Activated T-cell treated with anti-CD3 and anti-CD28 coated beads, Interleukin-2, amount 50 U/mL, for 48 hours (primary cell): ENCODE data around the gene GPC5.
"Not testable (repeated sequence)": the region's sequence is repeated elsewhere in the genome, so short reads cannot be mapped to it uniquely, and the experiment has no call there.

Experiments used
- DNase-seq, 2 experiments: peaks; one replicate each; pipeline ENCODE4 v3.0.0-alpha.2; 2020

The GPC5 gene

DNA sequence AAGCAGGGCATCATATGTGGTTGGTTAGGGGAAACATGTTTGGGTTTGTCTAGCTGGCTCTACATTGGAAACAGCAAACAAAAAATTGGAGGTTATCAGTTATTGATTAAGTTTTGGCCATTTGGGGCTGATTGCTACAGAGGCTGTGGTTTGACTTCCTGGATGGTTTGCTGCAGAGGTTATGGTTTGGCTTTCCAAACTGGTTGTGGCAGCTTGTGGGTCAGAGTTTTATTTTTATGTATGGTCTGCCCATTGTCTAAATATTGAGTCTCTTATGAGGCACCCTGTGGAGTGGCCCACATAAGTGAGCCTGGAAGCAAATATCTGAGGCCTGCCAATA lies 261.6 kb downstream of the GPC5 start:
- no peak for DNase-seq

- no peak for DNase-seq
Observed at GRCh38 chr13:91661692-91662490, 263.5 kb downstream of the GPC5 start.

DNA sequence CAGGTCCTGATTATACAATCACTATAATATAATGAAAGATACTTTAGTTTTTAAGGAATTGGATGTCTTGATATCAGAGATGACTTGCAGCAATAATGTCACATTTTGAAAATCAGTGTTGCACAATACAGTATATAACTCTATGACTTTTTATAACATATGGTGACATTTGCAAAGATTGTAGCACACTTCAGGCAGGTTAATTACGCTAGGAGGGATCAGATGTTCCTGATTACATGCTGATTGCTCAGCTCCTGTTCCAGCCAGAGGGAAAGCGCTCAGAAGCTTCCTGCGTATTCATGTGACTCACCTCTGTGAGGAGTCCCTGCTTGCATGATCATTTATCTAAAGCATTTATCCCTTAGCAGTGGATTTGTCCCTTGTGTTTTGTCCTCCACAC lies 265.6 kb downstream of the GPC5 start:
- DNase-seq: no peak

DNA sequence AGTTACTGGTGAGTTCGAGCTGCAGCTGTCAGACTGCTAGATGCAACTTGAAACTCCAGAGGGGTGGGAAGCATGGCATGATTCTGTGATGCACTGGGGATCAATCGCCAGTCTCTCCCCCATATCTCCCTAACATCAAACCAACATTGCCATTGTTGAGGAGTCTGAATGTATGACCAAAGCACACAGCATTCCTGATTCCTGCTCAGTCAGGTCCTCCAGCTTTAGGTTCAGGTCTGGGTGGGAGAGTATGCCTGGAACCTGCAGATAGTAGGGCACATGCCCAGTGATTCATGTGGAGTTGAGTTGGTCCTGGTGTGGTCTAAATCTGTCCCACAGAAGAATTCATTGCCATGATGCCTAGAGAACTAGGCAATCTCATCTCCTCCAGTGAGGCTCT lies 269.1 kb downstream of the GPC5 start:
- no peak for DNase-seq

DNA sequence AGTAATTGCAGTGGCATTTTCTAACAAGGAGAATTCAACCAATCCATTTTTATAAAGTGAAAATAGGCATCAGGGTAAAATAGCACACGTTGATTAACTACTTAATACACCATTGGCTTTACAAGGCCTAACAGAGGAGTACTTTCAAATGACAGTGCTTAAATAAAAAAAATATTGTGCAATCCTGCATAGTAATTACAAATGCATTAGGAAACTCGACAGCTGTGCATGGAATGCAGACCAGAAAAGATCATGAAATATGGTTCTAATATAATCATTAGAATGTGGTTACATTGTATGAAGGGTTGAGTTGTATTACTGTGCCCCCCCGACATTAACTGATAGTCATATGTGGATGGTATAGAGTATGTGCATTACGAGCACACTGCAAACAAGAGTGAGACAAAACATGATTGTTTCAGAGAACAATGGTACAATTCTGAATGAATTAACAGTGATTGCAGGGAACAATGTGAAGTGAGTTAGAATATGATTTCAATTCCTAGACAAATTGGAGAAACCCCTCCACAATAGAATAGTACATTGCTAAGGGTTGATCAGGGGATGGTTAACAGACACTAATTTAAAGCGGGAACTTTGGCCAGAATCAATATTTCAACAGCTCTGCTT lies 270.6 kb downstream of the GPC5 start:
- no peak for DNase-seq

- DNase-seq: not testable (repeated sequence)
Observed at GRCh38 chr13:91674347-91674746, 275.9 kb downstream of the GPC5 start.

- DNase-seq: no peak
Observed at GRCh38 chr13:91684746-91685145, 286.3 kb downstream of the GPC5 start.

- no peak for DNase-seq
Observed at GRCh38 chr13:91690944-91691343, 292.5 kb downstream of the GPC5 start.

- DNase-seq: no peak
Observed at GRCh38 chr13:91693466-91693865, 295.0 kb downstream of the GPC5 start.

DNA sequence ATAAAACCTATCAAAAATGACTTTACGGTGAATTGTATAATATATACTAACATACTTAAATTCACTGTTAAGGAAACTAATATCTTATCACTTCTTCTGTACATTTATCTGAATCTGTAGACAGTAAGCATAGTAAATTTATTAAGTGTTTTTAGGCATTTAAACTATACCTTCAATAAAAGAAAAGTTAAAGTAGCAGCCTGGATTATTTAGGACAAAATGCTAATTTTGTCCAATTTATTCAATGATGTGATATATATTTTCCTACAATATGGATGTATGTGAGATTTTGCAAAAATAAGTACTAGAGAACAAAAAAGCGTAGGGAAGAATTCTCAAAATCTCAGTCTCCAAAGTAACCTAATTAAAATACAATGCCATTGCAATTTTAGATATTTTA lies 299.9 kb downstream of the GPC5 start:
- no peak for DNase-seq

GRCh38 chr13:91698767-91699166 lies 300.3 kb downstream of the GPC5 start:
- no peak for DNase-seq

GRCh38 chr13:91699863-91700262 lies 301.4 kb downstream of the GPC5 start:
- DNase-seq: no peak

- no peak for DNase-seq
Observed at GRCh38 chr13:91701975-91702374, 303.6 kb downstream of the GPC5 start.

DNA sequence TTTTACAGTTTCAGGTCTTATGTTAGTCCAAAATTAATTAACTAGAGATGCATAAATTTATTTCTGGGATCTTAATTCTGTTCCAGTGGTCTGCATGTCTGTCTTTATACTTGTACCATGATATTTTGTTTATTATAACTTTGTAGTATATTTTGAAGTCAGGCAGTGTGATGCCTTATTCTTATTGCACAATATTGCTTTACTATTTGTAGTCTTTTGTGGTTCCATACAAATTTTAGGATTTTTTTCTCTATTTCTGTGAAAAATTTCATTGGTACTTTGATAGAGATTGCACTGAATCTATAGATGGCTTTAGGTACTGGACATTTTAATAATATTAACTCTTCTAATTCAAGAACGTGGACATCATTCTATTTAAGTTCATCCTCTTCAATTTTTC lies 304.0 kb downstream of the GPC5 start:
- no peak for DNase-seq

GRCh38 chr13:91704398-91704797 lies 306.0 kb downstream of the GPC5 start:
- DNase-seq: no peak

GRCh38 chr13:91708558-91708957 lies 310.1 kb downstream of the GPC5 start:
- no peak for DNase-seq

- DNase-seq: no peak
Observed at GRCh38 chr13:91709180-91709579, 310.8 kb downstream of the GPC5 start.

DNA sequence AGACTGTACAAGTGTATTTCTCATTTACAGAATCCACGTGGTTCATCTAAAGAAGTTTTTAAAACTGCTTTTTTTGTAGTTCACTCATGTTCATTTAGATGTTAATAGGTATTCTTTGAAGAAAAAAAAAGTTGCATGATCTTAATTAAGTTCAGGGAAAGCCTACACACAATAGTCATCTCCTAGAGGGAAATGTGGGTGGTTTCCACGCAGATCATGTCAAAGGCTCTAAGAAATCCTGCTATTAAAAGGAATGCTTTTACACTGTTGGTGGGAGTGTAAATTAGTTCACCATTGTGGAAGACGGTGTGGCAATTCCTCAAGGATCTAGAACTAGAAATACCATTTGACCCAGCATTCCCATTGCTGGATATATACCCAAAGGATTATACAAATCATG lies 312.3 kb downstream of the GPC5 start:
- no peak for DNase-seq

- no peak for DNase-seq
Observed at GRCh38 chr13:91714855-91715254, 316.4 kb downstream of the GPC5 start.

DNA sequence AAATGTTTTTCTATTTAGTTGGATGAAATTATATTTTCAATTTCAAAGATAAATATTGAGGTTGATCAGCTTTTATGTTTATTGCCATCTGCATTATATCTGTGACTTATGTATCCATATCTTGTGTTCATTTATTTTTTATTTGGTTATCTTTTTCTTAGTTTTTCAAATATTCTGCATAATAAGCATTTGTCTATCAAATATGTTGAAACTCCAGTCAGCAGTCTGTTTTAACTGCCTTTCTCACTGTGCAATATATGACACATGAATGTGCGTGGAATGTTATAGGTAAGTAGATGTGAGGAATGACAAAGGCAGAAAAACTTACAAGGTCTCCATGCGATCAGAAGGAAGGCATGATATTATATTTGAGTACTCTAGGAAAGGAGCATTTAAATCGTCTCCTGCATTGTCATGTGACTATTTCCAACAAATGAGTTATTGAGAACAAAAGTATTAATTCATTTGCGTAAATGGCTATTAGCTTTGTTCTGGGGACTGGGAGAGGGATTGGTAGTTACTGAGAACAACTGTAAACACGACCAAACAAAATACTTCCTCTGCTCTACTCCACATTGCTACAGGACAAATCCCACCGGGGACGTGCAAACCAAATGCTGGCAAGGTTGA lies 318.1 kb downstream of the GPC5 start:
- no peak for DNase-seq

GRCh38 chr13:91719033-91719432 lies 320.6 kb downstream of the GPC5 start:
- DNase-seq: no peak

GRCh38 chr13:91721413-91721812 lies 323.0 kb downstream of the GPC5 start:
- no peak for DNase-seq

GRCh38 chr13:91722267-91722884 lies 324.0 kb downstream of the GPC5 start:
- DNase-seq: no peak

DNA sequence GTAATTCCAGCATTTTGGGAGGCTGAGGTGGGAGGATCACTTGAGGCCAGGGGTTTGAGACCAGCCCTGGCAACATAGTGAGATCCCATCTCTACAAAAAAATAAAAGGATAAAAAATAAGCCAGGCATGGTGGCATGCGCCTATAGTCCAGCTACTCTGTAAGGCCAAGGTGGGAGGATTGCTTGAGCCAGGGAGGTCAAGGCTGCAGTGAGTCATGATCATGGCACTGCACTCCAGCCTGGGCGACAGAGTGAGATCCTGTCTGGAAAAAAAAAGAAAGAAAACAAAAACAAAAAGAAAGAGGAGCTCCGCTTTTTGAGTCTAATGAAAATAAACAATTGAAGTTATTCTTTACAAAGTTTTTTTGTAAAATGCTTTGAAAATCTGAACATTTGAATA lies 326.2 kb downstream of the GPC5 start:
- no peak for DNase-seq
